GM18520 (cell line): Measurements from ENCODE around the gene SOCS6.
A peak's percentile ranks its signal among the peaks of the same experiment; 100 is the strongest.

Source experiments
- ATAC-seq: cut with Tn5 transposase; IDR thresholded peaks from one replicate; pipeline ENCODE4 v1.9.1; 2021; ENCODE audit not compliant: unreplicated experiment

The SOCS6 gene

GRCh38 chr18:70288171-70288850 is 534 bp upstream of the SOCS6 start:
- no peak for ATAC-seq

DNA sequence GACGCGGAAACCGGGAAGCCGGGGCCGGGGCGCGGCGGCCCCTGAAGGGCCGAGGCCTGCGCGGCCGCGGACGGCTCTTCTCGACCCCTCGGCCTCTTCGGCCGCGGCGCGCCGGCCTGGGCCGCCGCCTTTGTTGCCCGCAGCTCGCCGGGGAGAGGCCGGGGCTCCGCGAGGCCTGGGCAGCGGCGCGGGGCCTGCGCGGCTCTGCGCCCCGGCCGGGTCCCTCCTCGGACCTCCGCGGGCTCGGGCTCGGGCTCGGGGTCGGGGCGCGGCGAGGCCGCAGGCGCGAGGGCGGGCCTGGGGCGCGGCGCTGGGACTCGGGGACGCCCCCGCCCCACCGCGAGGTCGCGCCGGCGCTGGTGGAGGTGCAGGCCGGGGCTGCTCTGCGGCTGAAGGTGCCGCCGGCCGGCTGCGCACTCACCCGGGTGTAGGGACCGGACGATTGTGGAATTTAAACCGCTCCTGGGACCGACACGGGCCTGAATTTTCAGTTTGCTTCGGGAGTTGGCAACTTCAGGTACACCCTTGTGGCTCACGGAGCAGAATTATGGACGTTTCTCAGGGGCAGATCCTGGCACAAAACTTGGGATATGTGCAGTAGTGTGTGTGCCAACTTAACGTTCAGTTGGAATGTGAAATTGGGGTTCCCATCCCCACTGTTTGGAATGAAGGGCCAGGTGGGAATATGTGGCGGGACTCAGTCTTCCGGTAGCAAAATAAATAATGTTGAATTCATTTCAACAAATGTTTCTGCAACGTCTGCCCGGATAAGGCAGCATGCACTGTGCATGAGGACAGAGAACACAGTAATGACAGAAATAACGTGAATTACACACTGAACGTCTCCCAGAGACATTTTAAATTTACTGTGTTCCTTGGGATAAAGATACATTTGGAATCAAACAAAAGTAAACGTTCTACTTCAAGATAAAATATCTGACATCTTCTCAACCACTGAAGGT is 787 bp downstream of the SOCS6 start:
- ATAC-seq = peak; percentile 29

- ATAC-seq = no peak
These were observed 1.8 kb downstream of the SOCS6 start for GRCh38 chr18:70290482-70291294.

DNA sequence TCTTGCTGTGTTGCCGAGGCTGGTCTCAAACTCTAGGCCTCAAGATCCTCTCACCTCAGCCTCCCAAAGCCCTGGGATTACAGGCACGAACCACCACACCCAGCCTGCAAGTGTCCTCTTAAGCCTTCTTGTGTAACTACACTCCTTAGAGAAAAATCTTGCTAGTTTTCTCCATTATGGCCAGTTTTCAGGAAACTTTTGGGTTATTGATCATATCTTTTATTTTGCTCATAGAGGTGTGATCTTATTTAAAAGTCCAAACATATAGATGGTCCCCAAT is 2.4 kb downstream of the SOCS6 start:
- no peak for ATAC-seq

DNA sequence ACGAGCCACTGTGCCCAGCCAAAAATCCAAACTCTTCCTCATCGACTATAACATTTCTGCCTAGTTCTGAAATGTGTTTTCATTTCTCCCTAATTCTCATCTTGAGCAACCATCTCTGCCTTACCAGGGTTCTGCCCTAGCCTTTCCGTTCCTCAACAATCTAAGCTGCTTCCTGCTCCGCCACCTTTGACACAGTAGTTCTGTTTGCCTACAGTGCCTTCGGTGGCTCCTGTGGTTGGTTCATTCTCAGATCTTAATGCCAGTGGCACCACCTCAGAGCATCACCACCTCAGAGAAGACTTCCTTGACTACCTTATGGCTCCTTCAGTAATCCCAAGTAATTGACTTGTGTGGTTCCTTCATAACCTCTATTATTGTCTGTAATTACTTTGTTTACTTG is 3.8 kb downstream of the SOCS6 start:
- no peak for ATAC-seq

GRCh38 chr18:70293166-70293565 is 4.3 kb downstream of the SOCS6 start:
- ATAC-seq = peak; percentile 23

- no peak for ATAC-seq
These were observed 5.8 kb downstream of the SOCS6 start for GRCh38 chr18:70294471-70295191.

DNA sequence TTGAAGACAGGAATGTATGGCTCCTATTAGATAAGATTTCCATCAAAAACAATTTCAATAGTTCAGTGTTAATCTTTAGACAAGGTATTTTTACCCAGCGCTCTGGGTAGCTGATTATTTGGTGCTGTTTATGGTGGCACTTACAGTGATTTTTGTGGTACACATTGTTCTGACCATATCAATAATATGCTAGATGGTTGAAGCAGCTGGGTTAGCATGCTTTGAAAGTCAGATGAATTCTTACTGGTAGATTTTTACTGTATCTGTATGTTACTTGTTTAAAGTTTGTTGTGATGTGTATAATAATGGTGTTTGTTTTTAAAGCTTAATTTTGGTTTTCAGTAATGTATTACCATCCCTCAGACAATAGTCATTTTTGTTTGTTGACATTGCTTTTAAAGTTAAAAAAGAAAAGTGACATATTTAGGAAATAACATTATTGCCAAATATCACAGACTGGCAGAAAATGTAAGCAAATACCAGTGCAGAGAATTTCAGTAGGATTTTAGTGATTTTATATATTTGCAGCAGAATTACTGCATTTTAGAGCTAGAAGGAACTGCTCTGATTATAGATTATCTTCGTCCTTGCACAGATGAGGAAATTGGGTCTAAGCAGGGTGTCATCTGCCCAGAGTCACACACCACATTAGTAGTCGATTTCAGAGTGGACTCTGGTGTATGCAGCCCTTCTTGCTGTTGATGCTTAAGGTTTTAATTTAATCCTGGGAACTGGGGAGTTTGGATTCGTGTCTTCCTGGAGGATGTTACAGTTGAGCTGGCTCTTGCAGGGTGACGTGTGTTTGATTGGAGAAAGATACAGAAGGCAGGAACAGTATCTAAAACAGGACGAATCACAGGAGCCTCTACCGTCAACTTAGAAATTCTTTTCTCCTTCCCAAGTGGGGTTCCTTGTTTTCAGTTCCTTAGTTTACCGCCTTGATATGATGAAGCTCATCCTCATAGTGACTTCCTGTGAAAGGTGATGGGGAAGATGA is 6.6 kb downstream of the SOCS6 start:
- ATAC-seq = no peak

DNA sequence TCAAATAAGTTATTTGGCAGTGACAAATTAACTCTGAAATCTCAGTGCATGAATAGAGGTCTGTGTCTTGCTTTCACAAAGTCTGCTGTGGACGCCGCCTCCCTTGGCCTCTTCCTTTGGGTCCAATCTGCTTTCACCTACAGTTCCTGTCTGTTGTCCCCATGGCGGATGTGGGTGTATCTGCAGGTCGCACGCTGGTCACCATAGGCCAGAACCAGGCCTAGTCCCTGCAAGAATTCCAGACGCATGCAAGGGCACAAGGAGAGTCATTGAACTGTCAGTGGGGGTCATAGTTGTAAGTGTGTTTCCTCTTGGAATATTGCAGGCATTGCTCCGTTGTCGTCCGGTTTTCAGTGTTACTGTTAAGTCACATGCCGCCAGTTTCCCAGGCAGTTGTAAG is 7.4 kb downstream of the SOCS6 start:
- no peak for ATAC-seq

- ATAC-seq = no peak
These were observed 7.9 kb downstream of the SOCS6 start for GRCh38 chr18:70296781-70297180.

DNA sequence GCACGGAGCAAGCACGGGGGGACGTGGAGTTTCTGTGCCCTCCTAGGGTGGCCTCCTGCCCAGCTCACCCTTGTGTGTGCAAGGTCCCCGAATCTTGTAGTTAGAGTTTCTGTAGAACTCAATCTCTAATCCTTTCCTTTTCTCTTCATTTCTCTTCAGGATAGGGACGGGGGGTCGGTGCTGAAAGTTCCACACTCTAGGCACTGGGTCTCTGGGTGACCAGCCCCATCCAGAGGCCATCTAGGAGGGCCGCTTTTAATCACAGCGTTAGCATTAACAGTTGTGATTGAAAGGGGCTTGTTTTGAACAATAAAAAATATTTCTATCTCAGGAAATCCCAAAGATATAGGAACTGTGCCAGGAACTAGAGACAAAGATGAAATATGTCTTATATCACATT is 10.5 kb downstream of the SOCS6 start:
- no peak for ATAC-seq

- no peak for ATAC-seq
These were observed 12.8 kb downstream of the SOCS6 start for GRCh38 chr18:70301667-70302066.

- no peak for ATAC-seq
These were observed 19.9 kb downstream of the SOCS6 start for GRCh38 chr18:70308555-70309294.

DNA sequence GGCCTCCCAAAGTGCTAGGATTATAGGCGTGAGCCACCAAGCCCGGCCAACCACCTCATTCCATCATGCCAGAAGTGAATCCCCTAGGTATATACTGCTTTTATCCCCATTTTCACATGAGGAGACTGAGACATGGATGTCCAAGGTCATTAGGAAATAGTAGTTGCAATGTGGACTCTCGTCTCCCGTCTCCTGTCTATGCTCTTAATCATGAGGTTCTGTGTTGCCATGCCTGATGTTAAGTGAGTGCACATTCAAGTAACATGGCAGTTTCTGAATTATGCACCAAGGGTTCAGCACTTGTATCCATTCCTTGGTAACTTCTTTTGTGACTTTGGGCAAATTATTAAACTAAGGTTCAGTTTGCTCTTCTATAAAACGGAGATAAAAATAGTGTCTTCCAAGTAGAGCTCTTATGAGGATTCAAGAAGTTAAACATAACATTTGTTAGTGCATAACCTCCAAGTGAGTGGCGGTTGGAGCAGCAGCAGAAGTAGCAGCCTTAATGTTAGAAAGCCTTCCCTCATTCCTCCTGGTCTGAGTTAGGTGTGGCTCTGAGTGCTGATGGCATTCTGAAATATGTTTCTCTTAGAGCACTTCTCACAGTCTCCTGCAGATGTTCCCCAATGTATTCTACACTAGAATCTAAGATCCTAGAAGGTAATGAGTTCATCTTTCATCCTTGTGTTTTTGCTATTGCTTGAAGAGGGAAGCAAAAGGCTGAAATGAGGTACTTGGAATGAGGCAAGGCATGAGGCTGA is 21.9 kb downstream of the SOCS6 start:
- ATAC-seq = no peak

DNA sequence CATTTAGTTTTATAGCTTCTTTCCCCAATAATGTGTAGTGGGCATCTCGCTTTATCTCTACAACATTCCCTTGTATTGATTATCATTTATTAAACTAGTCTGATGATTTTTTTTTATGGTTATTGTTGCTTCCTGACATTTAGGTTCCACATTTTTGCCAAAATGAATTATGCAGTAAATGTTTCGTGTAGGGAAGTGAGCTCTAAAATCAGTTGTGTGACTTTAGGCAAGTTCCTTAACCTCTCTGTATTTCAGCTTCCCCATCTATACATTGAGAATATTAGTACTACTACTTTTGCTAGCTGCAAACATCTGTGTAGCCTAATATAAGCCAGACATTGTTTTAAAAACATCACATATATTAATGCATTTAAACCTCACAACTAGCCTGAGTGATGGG is 22.9 kb downstream of the SOCS6 start:
- ATAC-seq = no peak

DNA sequence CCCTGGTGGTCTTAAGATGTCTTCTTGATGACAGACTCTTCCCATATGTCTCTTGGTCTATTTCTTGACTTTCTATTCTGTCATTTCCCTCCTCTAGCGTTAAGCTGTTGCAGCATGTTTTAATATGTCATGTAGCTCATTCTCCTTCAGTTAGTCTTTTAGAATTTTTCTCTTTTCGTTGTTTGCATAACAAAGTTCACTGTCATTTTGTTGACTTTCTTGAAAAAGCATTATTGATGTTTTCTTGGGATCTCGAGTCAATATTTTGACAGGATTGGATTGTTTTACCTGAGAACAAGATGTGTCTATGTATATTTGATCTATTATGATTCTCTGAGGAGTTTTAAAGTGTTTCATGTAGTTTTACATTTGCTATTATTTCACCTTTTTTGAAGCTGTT is 24.8 kb downstream of the SOCS6 start:
- ATAC-seq = no peak

DNA sequence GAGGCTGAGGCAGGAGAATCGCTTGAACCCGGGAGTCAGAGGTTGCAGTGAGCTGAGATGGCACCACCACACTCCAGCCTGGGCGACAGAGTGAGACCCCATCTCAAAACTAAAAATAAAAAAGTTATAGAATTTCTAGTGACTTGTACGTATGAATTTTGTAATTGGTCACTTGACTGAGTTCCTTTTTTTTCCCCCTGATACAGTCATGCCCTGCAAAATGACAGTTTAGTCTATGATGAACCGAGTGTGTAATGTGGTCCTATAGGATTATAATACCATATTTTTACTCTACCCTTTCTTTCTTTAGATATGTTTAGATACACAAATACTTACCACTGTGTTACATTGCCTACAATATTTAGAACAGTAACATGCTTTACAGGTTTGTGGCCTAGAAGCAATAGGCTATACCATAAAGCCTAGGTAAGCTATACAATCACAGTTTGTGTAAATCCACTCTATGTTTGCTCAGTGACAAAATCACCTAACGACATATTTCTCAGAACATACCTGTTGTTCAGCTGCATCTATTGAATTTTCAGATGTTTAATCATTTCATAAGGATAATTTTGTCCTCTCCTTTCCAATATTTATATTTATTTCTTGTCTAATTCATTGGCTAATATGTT is 25.4 kb downstream of the SOCS6 start:
- ATAC-seq = no peak

DNA sequence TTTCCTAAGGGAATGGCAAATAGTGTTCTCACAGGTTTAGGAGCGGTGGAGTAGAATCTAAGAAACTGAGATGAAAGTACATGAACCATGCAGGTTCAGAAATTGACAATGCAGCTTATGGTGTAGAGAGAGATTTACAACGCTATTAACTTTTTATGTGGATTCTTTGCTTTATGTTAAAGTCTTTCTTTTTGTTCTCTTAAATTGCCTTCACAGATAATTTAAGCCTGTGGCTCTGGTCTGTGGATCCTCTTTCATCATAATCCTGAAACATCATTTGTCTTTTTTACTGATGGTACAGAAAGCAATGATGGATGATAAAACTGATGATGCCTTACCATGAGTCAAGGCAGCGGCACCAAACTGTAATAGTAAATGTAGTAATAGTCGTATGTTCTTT is 30.3 kb downstream of the SOCS6 start:
- ATAC-seq = no peak
